Panc1 (cell line): ENCODE results near the gene NR1H2.

Experiments
- POLR2AphosphoS5 ChIP-seq: IDR thresholded peaks from 2 replicates; pipeline ENCODE4 v1.6.1; 2012; ENCODE audit warnings: mild to moderate bottlenecking, low read depth, low read length, moderate library complexity
- SIN3A ChIP-seq: IDR thresholded peaks from 2 replicates; pipeline ENCODE4 v1.6.1; 2012; ENCODE audit warnings: low read depth, mild to moderate bottlenecking, low read length, moderate library complexity, borderline replicate concordance; ENCODE audit not compliant: insufficient read depth
- TF ChIP-seq, protein P1 (sequence below): fragments of 450-650 bp; IDR thresholded peaks from 2 replicates; pipeline ENCODE4 v1.5.1; 2017; ENCODE audit warnings: mild to moderate bottlenecking

DNA sequence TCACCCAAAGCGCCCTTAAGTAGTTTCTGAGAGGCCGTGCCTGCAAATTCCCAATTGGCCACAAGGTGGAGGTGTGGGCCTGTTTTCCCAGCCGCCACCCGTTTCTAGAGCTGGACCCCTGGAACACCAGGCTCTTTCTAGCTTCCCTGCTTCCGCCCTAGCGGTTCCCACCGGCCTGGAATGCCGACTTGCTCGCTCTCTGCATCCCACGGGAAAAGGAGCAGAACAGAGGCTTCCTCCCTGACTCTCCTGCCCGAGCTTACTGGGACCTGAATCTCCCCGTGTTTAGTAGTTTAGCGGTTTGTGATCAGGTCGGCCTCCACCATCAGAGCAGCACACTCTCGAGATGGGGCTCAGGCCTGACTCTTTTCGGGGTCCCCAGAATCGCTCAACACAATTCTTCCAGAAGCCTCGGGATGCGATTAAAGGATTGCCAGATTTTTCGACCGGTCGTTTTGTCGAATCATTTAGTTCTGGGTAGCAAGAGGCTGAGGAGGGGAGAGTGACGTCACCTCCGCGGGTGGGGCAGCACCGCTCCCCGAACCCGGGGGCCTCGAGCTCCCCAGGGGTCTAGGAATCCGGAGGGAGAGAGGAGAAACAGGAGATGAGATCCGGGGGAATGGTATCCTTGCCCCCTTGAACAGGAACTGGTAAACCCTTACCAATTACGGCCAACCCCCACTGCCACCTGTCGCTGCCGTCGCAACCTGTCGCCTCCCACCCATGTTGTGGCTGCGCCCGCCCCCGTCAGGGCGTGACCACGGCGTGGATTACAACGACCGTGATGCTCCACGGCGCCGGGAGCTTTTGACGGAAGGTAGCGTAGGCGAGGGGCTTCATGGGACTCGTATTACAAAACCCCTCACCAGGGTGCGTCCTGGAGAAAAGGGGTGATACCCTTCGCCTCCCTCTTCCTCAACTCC lies 18.8 kb upstream of the NR1H2 start:
- TF ChIP-seq, protein P1, sequence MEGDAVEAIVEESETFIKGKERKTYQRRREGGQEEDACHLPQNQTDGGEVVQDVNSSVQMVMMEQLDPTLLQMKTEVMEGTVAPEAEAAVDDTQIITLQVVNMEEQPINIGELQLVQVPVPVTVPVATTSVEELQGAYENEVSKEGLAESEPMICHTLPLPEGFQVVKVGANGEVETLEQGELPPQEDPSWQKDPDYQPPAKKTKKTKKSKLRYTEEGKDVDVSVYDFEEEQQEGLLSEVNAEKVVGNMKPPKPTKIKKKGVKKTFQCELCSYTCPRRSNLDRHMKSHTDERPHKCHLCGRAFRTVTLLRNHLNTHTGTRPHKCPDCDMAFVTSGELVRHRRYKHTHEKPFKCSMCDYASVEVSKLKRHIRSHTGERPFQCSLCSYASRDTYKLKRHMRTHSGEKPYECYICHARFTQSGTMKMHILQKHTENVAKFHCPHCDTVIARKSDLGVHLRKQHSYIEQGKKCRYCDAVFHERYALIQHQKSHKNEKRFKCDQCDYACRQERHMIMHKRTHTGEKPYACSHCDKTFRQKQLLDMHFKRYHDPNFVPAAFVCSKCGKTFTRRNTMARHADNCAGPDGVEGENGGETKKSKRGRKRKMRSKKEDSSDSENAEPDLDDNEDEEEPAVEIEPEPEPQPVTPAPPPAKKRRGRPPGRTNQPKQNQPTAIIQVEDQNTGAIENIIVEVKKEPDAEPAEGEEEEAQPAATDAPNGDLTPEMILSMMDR, result peak; percentile 85
- TF ChIP-seq POLR2AphosphoS5 (no peak), SIN3A (no peak)
